ENCODE measurements around the gene WWOX. TPM values are rescaled to one million over a fixed set of nuclear protein-coding genes. Genes with fewer than 3 reads are reported as not detected.

WWOX gene
- total and polyA plus RNA-seq, 2 of the 13 experiments (the other 11 are each of a cell fraction or from before 2014, with no cell fraction given) = 9.1 to 37.4 TPM

DNA sequence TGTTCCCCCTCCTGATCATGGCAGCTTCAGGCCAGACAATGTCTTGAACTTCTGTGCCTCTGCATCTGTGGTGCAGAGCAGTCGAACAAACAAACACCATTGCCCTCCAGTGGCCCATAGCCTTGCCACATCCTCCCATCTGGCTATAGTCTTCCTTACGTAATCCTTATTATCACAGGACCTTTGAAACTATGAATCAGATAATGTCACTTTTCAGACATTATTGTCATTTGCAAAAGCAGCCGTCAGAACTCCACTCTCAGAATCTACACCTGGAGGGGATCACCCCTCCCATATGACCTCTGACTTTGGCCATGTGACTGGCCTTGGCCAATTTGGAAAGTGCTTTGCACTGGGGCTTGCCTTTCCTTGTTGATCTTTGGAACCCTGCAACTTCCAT is 1113.8 kb downstream of the WWOX start (continued):
- TF ChIP-seq FOXP4 (CRISPR knock-in tag; IDR thresholded peaks at IDR 0.05) (no peak), SMARCC2 (IDR thresholded peaks at IDR 0.05) (no peak), DMTF1 (CRISPR knock-in tag; IDR thresholded peaks at IDR 0.05) (no peak), ARNT2 (CRISPR knock-in tag; IDR thresholded peaks at IDR 0.05; ENCODE audit: low read depth) (no peak), SALL1 (CRISPR knock-in tag; IDR thresholded peaks at IDR 0.05) (peak; percentile 42; the same call in 1 of the 2 replicates), ELF4 (CRISPR knock-in tag; IDR thresholded peaks at IDR 0.05; ENCODE audit: borderline replicate concordance) (no peak), ZFYVE20 (CRISPR knock-in tag; IDR thresholded peaks at IDR 0.05; ENCODE audit: borderline replicate concordance, low read depth) (no peak), CEBPB (IDR thresholded peaks at IDR 0.05; ENCODE audit: borderline replicate concordance, low read depth, low read length) (peak; percentile 68), MTF2 (CRISPR knock-in tag; IDR thresholded peaks at IDR 0.05; ENCODE audit: borderline replicate concordance) (no peak), NFKBIZ (CRISPR knock-in tag; IDR thresholded peaks at IDR 0.05) (no peak), ZZZ3 (CRISPR knock-in tag; IDR thresholded peaks at IDR 0.05; ENCODE audit: borderline replicate concordance) (no peak), ZNF546 (CRISPR knock-in tag; conservative IDR thresholded peaks at IDR 0.05) (no peak), ZNF878 (CRISPR knock-in tag; IDR thresholded peaks at IDR 0.05) (no peak), STAG1 (CRISPR knock-in tag; IDR thresholded peaks at IDR 0.05) (peak; percentile 57), ZNF569 (CRISPR knock-in tag; IDR thresholded peaks at IDR 0.05; ENCODE audit: borderline replicate concordance) (no peak), ARID2 (CRISPR knock-in tag; IDR thresholded peaks at IDR 0.05; ENCODE audit: borderline replicate concordance) (no peak), ZNF570 (CRISPR knock-in tag; IDR thresholded peaks at IDR 0.05; ENCODE audit: borderline replicate concordance) (no peak), SIX4 (CRISPR knock-in tag; IDR thresholded peaks at IDR 0.05) (no peak), ZNF563 (CRISPR knock-in tag; IDR thresholded peaks at IDR 0.05) (no peak), ZSCAN22 (CRISPR knock-in tag; IDR thresholded peaks at IDR 0.05) (no peak)
- TF ChIP-seq, protein P1, sequence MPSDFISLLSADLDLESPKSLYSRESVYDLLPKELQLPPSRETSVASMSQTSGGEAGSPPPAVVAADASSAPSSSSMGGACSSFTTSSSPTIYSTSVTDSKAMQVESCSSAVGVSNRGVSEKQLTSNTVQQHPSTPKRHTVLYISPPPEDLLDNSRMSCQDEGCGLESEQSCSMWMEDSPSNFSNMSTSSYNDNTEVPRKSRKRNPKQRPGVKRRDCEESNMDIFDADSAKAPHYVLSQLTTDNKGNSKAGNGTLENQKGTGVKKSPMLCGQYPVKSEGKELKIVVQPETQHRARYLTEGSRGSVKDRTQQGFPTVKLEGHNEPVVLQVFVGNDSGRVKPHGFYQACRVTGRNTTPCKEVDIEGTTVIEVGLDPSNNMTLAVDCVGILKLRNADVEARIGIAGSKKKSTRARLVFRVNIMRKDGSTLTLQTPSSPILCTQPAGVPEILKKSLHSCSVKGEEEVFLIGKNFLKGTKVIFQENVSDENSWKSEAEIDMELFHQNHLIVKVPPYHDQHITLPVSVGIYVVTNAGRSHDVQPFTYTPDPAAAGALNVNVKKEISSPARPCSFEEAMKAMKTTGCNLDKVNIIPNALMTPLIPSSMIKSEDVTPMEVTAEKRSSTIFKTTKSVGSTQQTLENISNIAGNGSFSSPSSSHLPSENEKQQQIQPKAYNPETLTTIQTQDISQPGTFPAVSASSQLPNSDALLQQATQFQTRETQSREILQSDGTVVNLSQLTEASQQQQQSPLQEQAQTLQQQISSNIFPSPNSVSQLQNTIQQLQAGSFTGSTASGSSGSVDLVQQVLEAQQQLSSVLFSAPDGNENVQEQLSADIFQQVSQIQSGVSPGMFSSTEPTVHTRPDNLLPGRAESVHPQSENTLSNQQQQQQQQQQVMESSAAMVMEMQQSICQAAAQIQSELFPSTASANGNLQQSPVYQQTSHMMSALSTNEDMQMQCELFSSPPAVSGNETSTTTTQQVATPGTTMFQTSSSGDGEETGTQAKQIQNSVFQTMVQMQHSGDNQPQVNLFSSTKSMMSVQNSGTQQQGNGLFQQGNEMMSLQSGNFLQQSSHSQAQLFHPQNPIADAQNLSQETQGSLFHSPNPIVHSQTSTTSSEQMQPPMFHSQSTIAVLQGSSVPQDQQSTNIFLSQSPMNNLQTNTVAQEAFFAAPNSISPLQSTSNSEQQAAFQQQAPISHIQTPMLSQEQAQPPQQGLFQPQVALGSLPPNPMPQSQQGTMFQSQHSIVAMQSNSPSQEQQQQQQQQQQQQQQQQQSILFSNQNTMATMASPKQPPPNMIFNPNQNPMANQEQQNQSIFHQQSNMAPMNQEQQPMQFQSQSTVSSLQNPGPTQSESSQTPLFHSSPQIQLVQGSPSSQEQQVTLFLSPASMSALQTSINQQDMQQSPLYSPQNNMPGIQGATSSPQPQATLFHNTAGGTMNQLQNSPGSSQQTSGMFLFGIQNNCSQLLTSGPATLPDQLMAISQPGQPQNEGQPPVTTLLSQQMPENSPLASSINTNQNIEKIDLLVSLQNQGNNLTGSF (CRISPR knock-in tag; IDR thresholded peaks at IDR 0.05) = no peak
- TF ChIP-seq, protein P2, sequence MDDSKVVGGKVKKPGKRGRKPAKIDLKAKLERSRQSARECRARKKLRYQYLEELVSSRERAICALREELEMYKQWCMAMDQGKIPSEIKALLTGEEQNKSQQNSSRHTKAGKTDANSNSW (CRISPR knock-in tag; IDR thresholded peaks at IDR 0.05; ENCODE audit: borderline replicate concordance) = no peak
